ENCODE measurements around the gene SEZ6L. TPM values are rescaled to one million over a fixed set of nuclear protein-coding genes. Genes with fewer than 3 reads are reported as not detected.

The SEZ6L gene
- total RNA-seq, 1 experiment from 2014 or later, result not detected

- H3F3A ChIP-seq (ENCODE audit: low read length, unreplicated experiment), result no peaks in the 10 kb centered on the region
- DNase-seq (no peak), ATAC-seq (no peak)
- TF ChIP-seq EZH2 (IDR thresholded peaks at IDR 0.05; ENCODE audit: low read length, unreplicated experiment), result no peak
- TF ChIP-seq, protein P1, sequence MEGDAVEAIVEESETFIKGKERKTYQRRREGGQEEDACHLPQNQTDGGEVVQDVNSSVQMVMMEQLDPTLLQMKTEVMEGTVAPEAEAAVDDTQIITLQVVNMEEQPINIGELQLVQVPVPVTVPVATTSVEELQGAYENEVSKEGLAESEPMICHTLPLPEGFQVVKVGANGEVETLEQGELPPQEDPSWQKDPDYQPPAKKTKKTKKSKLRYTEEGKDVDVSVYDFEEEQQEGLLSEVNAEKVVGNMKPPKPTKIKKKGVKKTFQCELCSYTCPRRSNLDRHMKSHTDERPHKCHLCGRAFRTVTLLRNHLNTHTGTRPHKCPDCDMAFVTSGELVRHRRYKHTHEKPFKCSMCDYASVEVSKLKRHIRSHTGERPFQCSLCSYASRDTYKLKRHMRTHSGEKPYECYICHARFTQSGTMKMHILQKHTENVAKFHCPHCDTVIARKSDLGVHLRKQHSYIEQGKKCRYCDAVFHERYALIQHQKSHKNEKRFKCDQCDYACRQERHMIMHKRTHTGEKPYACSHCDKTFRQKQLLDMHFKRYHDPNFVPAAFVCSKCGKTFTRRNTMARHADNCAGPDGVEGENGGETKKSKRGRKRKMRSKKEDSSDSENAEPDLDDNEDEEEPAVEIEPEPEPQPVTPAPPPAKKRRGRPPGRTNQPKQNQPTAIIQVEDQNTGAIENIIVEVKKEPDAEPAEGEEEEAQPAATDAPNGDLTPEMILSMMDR (conservative IDR thresholded peaks at IDR 0.05; ENCODE audit: low read depth, low read length), result no peak
- no peak for TF ChIP-seq EZH2phosphoT487 (IDR thresholded peaks at IDR 0.05; ENCODE audit: borderline replicate concordance, low read length)
- H3K9me3 ChIP-seq (ENCODE audit: low read length), result no peaks in the 10 kb centered on the region
- H3K4me3 ChIP-seq (ENCODE audit: low read length), result no peak overlapping the region
- BruUV-seq (replicated peaks), result no TSS peak
- no peak overlapping the region for H3K27ac ChIP-seq (ENCODE audit: low read length)
- no peaks in the 10 kb centered on the region for H3K4me1 ChIP-seq (ENCODE audit: insufficient read depth, low read length)
- peaks cover 22% of the 10 kb centered on the region for H3K27me3 ChIP-seq (ENCODE audit: low read length)
- no peak overlapping the region for H3K4me2 ChIP-seq (ENCODE audit: low read length)
- H4K20me1 ChIP-seq (ENCODE audit: low read length), result no peaks in the 10 kb centered on the region
- H3K9ac ChIP-seq (ENCODE audit: low read length), result no peak overlapping the region
- intact Hi-C loops (cut with micrococcal nuclease), result no loop called here
- H3K36me3 ChIP-seq (ENCODE audit: low read depth, low read length), result no peaks in the 10 kb centered on the region
- CTCF ChIA-PET, result no interaction called here
- H2AFZ ChIP-seq (ENCODE audit: low read length), result no peak overlapping the region
- no peaks in the 10 kb centered on the region for H3K9me2 ChIP-seq (replicated peaks; ENCODE audit: low read length)
- H3K79me2 ChIP-seq (ENCODE audit: low read length), result no peaks in the 10 kb centered on the region
- POLR2A ChIA-PET (ENCODE audit: unreplicated experiment), result no interaction called here
These were observed 114.1 kb downstream of the SEZ6L start for GRCh38 chr22:26283330-26283729.

DNA sequence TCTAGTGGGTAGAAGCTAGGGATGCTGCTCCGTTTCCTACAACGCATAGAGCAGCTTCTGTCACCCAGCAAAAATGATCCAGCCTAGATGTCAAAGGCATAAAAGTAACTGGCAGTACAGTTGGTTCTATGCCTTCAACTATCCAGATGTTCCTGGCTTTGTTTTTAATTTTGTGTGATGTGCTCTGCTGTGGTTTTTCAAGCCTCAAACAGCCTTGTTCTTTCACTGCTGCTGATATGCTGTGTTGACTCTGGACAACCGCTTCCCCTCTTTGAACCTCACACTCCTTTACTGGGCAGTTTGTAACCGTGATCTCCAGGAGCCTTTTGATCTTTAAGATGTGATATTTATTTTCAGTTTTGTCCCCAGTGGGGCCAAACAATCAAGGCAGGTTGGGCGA, 116.4 kb downstream of the SEZ6L start:
- no peak for DNase-seq
- no peaks in the 10 kb centered on the region for H3K79me2 ChIP-seq (ENCODE audit: low read length)
- BruUV-seq (replicated peaks), result no TSS peak
- ChIA-PET POLR2A (ENCODE audit: unreplicated experiment) (no interaction called here), CTCF (no interaction called here)
- H2AFZ ChIP-seq (ENCODE audit: low read length), result no peak overlapping the region
- ATAC-seq, result no peak
- H4K20me1 ChIP-seq (ENCODE audit: low read length), result no peaks in the 10 kb centered on the region
- no peak overlapping the region for H3K27ac ChIP-seq (ENCODE audit: low read length)
- H3K4me2 ChIP-seq (ENCODE audit: low read length), result no peak overlapping the region
- peaks cover 25% of the 10 kb centered on the region for H3K27me3 ChIP-seq (ENCODE audit: low read length)
- H3K4me1 ChIP-seq (ENCODE audit: insufficient read depth, low read length), result no peaks in the 10 kb centered on the region
- TF ChIP-seq EZH2phosphoT487 (IDR thresholded peaks at IDR 0.05; ENCODE audit: borderline replicate concordance, low read length) (no peak), EZH2 (IDR thresholded peaks at IDR 0.05; ENCODE audit: low read length, unreplicated experiment) (no peak)
- TF ChIP-seq, protein P1 (conservative IDR thresholded peaks at IDR 0.05; ENCODE audit: low read depth, low read length), result no peak
- H3K9me2 ChIP-seq (replicated peaks; ENCODE audit: low read length), result no peaks in the 10 kb centered on the region
- H3K9me3 ChIP-seq (ENCODE audit: low read length), result no peaks in the 10 kb centered on the region
- H3F3A ChIP-seq (ENCODE audit: low read length, unreplicated experiment), result no peaks in the 10 kb centered on the region
- H3K9ac ChIP-seq (ENCODE audit: low read length), result no peak overlapping the region
- no peak overlapping the region for H3K4me3 ChIP-seq (ENCODE audit: low read length)
- H3K36me3 ChIP-seq (ENCODE audit: low read depth, low read length), result no peaks in the 10 kb centered on the region
- intact Hi-C loops (cut with micrococcal nuclease), result no loop called here

GRCh38 chr22:26286091-26286820, 117.0 kb downstream of the SEZ6L start:
- intact Hi-C loops (cut with micrococcal nuclease), result no loop called here
- ChIA-PET CTCF (no interaction called here), POLR2A (ENCODE audit: unreplicated experiment) (no interaction called here)
- no peaks in the 10 kb centered on the region for H3K36me3 ChIP-seq (ENCODE audit: low read depth, low read length)
- H4K20me1 ChIP-seq (ENCODE audit: low read length), result no peaks in the 10 kb centered on the region
- no peak overlapping the region for H3K4me2 ChIP-seq (ENCODE audit: low read length)
- no peaks in the 10 kb centered on the region for H3K9me3 ChIP-seq (ENCODE audit: low read length)
- TF ChIP-seq EZH2 (IDR thresholded peaks at IDR 0.05; ENCODE audit: low read length, unreplicated experiment), result no peak
- TF ChIP-seq, protein P1 (conservative IDR thresholded peaks at IDR 0.05; ENCODE audit: low read depth, low read length), result no peak
- H2AFZ ChIP-seq (ENCODE audit: low read length), result no peak overlapping the region
- H3K9me2 ChIP-seq (replicated peaks; ENCODE audit: low read length), result no peaks in the 10 kb centered on the region
- no peak overlapping the region for H3K27ac ChIP-seq (ENCODE audit: low read length)
- peaks cover 25% of the 10 kb centered on the region for H3K27me3 ChIP-seq (ENCODE audit: low read length)
- no TSS peak for BruUV-seq (replicated peaks)
- H3K9ac ChIP-seq (ENCODE audit: low read length), result no peak overlapping the region
- no peaks in the 10 kb centered on the region for H3F3A ChIP-seq (ENCODE audit: low read length, unreplicated experiment)
- H3K4me3 ChIP-seq (ENCODE audit: low read length), result no peak overlapping the region
- H3K4me1 ChIP-seq (ENCODE audit: insufficient read depth, low read length), result no peaks in the 10 kb centered on the region
- ATAC-seq, result no peak
- no peak for DNase-seq
- H3K79me2 ChIP-seq (ENCODE audit: low read length), result no peaks in the 10 kb centered on the region
